Spleen (tissue), 11 donors: ENCODE results near the gene NPTN. TPM values are rescaled to one million over a fixed set of nuclear protein-coding genes. Genes with fewer than 3 reads are reported as not detected.

ENCODE experiments used
- DNase-seq: peaks from one replicate; pipeline ENCODE4 v3.0.0-alpha.2; 2020
- H3K27ac ChIP-seq, 8 donors: fragments of 200-600 bp; sonication (generic) in 7 of 8; 1 replicate in 4 of 8; 2 replicates in 4 of 8; pipeline versions ENCODE4 v1.5.0 to v1.8.0; 2016 to 2021; ENCODE audit warnings: inconsistent platforms in 4 of 8, mild to moderate bottlenecking in 4 of 8, moderate library complexity in 1 of 8
- H3K27me3 ChIP-seq, 7 donors: fragments of 200-600 bp; sonication (generic) in 6 of 7; replicated peaks in 1 of 7; 1 replicate in 4 of 7; 2 replicates in 3 of 7; pipeline versions ENCODE4 v1.5.0 to v1.8.0; 2016 to 2021; ENCODE audit warnings: inconsistent platforms in 3 of 7, mild to moderate bottlenecking in 1 of 7
- H3K36me3 ChIP-seq, 6 donors: fragments of 200-600 bp; sonication (generic) in 5 of 6; 1 replicate in 4 of 6; 2 replicates in 2 of 6; pipeline versions ENCODE4 v1.5.0 to v1.8.0; 2016 to 2021; ENCODE audit warnings: inconsistent platforms in 2 of 6
- H3K4me1 ChIP-seq, 6 donors: fragments of 200-600 bp; sonication (generic) in 5 of 6; 1 replicate in 3 of 6; 2 replicates in 3 of 6; pipeline versions ENCODE4 v1.5.0 to v1.8.0; 2016 to 2021; ENCODE audit warnings: inconsistent platforms in 3 of 6
- H3K4me3 ChIP-seq, 8 donors: fragments of 200-600 bp; sonication (generic) in 7 of 8; 1 replicate in 4 of 8; 2 replicates in 4 of 8; pipeline versions ENCODE4 v1.5.0 to v1.8.0; 2016 to 2021; ENCODE audit warnings: inconsistent platforms in 4 of 8, mild to moderate bottlenecking in 4 of 8, moderate library complexity in 2 of 8
- H3K9me3 ChIP-seq, 8 donors: fragments of 200-600 bp; sonication (generic) in 7 of 8; 1 replicate in 4 of 8; 2 replicates in 4 of 8; pipeline versions ENCODE4 v1.5.0 to v1.8.0; 2016 to 2021; ENCODE audit warnings: inconsistent platforms in 4 of 8
- CTCF ChIP-seq, 11 experiments: fragments of 200-600 bp in 7 of 11; fragments of 450-650 bp in 4 of 11; sonication (generic) in 4 of 11; IDR thresholded peaks in 8 of 11; conservative IDR thresholded peaks in 3 of 11; 1 replicate in 7 of 11; 2 replicates in 4 of 11; pipeline versions ENCODE4 v1.4.0 to v1.8.0; 2016 to 2021; ENCODE audit warnings: antibody characterized with exemption in 11 of 11, inconsistent platforms in 4 of 11, mild to moderate bottlenecking in 1 of 11
- POLR2A ChIP-seq, 3 donors: fragments of 450-650 bp; IDR thresholded peaks; one replicate each; pipeline ENCODE4 v1.5.1; 2017; ENCODE audit warnings: antibody characterized with exemption in 3 of 3, mild to moderate bottlenecking in 1 of 3
- POLR2AphosphoS5 ChIP-seq, 3 donors: sonication (generic); formaldehyde crosslinking; IDR thresholded peaks; one replicate each; pipeline ENCODE4 v1.5.1; 2017; ENCODE audit warnings: antibody characterized with exemption in 3 of 3
- WGBS, 5 donors: extraction: QIAGEN DNeasy Blood & Tissue Kit in 3 of 5; methylation state at CpG; one replicate each; pipeline versions ENCODE4 v1.1.5 to v1.1.7; 2013 to 2018; 5-methylcytosine and 5-hydroxymethylcytosine counted together
- intact Hi-C: fragments of 100-400 bp; cut with DNase I; formaldehyde crosslinking; loops from one replicate; pipeline ENCODE4 v1.15.0; 2023; ENCODE audit warnings: low total_unique reads
- polyA plus RNA-seq, 3 donors: library from polyadenylated mRNA; stranded (reverse); fragments of 200-250 nt; gene quantifications; one replicate each; pipeline ENCODE4 v1.2.1, GENCODE V29; 2013
- total RNA-seq, 7 donors: library from RNA; depleted of rRNA in 3 of 7; stranded (reverse); fragments of >200 nt in 3 of 7; fragmentation: NEBNext Ultra II Directional in 4 of 7; extraction: Animal tissue kit (Norgen Biotek cat#: 25700) in 4 of 7; gene quantifications; one replicate each; pipeline versions ENCODE4 v1.1.0 to v1.2.1, GENCODE V29; 2016 to 2021
- donor health status: healthy with polysubstance abuse.
- donor health status: DM: no; HTN: no; CAD: no; lungs with moderate emphysema.
- donor health status: DM: no; HTN: no; CAD: no.
- donor health status: Bipolar disorder and iron deficiency.
- donor health status: healthy.
- donor health status: DM: no; HTN: no; CAD: no.
- donor health status: DM: yes; HTN: yes; CAD: no.

NPTN gene
- total and polyA plus RNA-seq, 10 donors = 18.9 to 130 (median 99.4) TPM

- Histone ChIP-seq H3K9me3 (no peaks in the 10 kb centered on the region), H3K4me3 (no peak overlapping the region), H3K36me3 (peaks cover 0 to 100% (median 76%) of the 10 kb centered on the region in 6 donors), H3K27ac (no peak overlapping the region), H3K4me1 (peaks cover 0 to 37% (median 7%) of the 10 kb centered on the region in 6 donors), H3K27me3 (no peaks in the 10 kb centered on the region)
- no peak for TF ChIP-seq CTCF (IDR thresholded peaks at IDR 0.05 in 8 of 11, conservative IDR thresholded peaks at IDR 0.05 in 3 of 11)
- TF ChIP-seq POLR2A (IDR thresholded peaks at IDR 0.05) = no peak
- TF ChIP-seq POLR2AphosphoS5 (IDR thresholded peaks at IDR 0.05) = no peak
- 89 to 95% (median 92%) methylated on average over 7 of the region's 7 CpGs for WGBS, 5 donors
- intact Hi-C loops = no loop called here
- no peak for DNase-seq
Measured at GRCh38 chr15:73568564-73569280, 64.5 kb downstream of the NPTN start.

DNA sequence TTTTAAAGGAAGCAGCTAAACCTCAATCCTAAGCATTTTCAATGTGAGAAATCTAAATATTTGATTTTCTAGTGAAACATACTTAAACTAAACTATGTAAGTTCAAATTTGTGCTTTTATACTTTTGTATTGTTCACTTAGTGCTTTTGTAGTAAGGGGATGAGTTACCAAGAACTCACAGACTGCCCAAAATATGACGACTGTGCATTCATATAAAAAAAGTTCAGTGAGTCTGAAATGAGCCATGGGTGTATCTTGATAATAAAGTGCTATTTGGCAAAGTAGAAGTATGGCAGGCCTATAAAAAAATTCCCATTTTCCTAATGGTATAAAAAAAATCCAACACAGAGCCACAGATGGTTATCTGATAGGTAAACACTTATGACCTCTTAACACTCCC, 66.2 kb downstream of the NPTN start:
- intact Hi-C loops = no loop called here
- WGBS, 5 donors = 90 to 98% (median 95%) methylated on average over 1 of the region's 1 CpG
- peaks cover 0 to 29% (median 7%) of the 10 kb centered on the region in 6 donors for H3K4me1 ChIP-seq
- TF ChIP-seq POLR2AphosphoS5 (IDR thresholded peaks at IDR 0.05) = no peak
- TF ChIP-seq CTCF (IDR thresholded peaks at IDR 0.05 in 8 of 11, conservative IDR thresholded peaks at IDR 0.05 in 3 of 11) = no peak
- no peak overlapping the region for H3K27ac ChIP-seq
- no peak for DNase-seq
- no peaks in the 10 kb centered on the region for H3K27me3 ChIP-seq
- no peaks in the 10 kb centered on the region for H3K9me3 ChIP-seq
- H3K4me3 ChIP-seq = no peak overlapping the region
- peaks cover 0 to 100% (median 76%) of the 10 kb centered on the region in 6 donors for H3K36me3 ChIP-seq

DNA sequence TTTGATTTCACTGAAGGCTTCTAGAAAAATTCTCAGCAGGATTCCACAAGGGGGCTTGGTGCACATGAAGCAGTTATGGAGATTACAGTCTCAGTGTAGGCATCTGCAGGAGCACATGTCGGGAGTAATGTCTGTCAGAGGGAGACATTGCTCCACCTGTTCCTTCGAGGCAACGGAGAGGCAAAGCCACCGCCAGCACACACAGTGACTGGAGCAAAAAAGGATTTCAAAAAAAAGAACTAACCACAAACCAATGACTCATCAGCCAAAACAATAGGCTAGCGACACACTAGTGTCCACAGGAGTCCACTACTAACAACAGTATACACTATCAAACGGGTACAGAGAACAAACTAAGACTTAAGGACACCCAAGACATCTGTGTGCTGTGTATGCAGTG, 68.9 kb downstream of the NPTN start:
- H3K4me3 ChIP-seq = no peak overlapping the region
- intact Hi-C loops = loop anchor here (5.0 kb wide), 1 partner anchor 73 kb away; no protein-coding TSS in a partner anchor
- no peaks in the 10 kb centered on the region for H3K27me3 ChIP-seq
- TF ChIP-seq POLR2AphosphoS5 (IDR thresholded peaks at IDR 0.05) (no peak), CTCF (IDR thresholded peaks at IDR 0.05 in 8 of 11, conservative IDR thresholded peaks at IDR 0.05 in 3 of 11) (no peak), POLR2A (IDR thresholded peaks at IDR 0.05) (no peak)
- H3K9me3 ChIP-seq = no peaks in the 10 kb centered on the region
- WGBS, 5 donors = 40 to 45% (median 42%) methylated on average over 6 of the region's 6 CpGs
- no peak for DNase-seq
- H3K4me1 ChIP-seq = peaks cover 0 to 24% (median 3%) of the 10 kb centered on the region in 6 donors
- peaks cover 0 to 97% (median 69%) of the 10 kb centered on the region in 6 donors for H3K36me3 ChIP-seq
- H3K27ac ChIP-seq = peak overlapping the region in 1 of 8 donors; percentile 10

DNA sequence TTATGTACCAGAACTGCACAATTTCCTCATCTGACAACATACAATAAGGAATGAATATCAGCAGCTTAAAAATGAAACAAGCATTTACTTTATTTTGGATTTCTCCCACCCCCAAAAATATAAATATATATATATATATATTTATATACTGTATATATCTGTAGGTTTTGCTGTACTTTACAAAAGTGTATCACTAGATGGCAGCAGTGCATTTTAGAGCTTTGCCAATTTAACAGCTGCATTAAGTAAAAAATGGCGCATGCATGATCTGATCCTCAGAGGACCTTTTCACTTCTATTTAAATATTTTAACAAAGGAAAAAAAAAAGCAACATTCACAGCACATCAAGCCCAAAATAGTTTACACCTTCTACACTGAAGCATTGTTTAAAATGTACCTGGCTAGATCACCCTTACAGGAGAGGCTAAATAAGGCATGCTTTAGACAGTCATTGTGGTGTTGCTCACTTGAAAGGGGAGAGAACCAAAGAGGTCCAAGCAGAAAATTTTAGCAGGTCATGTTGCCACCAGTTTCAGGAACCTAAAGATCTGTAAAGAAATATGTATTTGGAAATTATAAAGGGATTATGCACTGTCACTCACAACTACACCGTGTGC, 72.6 kb downstream of the NPTN start:
- peak in 6 of 11 experiments; percentile 31 to 62 (median 48) for TF ChIP-seq CTCF (IDR thresholded peaks at IDR 0.05 in 8 of 11, conservative IDR thresholded peaks at IDR 0.05 in 3 of 11)
- TF ChIP-seq POLR2A (IDR thresholded peaks at IDR 0.05) = no peak
- intact Hi-C loops = loop anchor here (5.0 kb wide), 1 partner anchor 77 kb away; no protein-coding TSS in a partner anchor
- WGBS, 5 donors = 66 to 75% (median 71%) methylated on average over 2 of the region's 2 CpGs
- Histone ChIP-seq H3K4me1 (peaks cover 0 to 24% (median 3%) of the 10 kb centered on the region in 6 donors), H3K9me3 (no peaks in the 10 kb centered on the region), H3K36me3 (peaks cover 0 to 97% (median 61%) of the 10 kb centered on the region in 6 donors), H3K27me3 (no peaks in the 10 kb centered on the region), H3K27ac (no peak overlapping the region), H3K4me3 (no peak overlapping the region)
- DNase-seq = no peak
